Activated CD4-positive, alpha-beta T cell treated with anti-CD3 and anti-CD28 coated beads, Interleukin-2, Interleukin-4, amounts not matched to agents 100 ng/mL and 50 ng/mL, durations not matched to agents 16 hours and 8 hours (primary cell): ENCODE results near the gene RTRAF.

ENCODE experiments used
- DNase-seq: peaks from one replicate; pipeline ENCODE4 v3.0.0-alpha.2; 2020; ENCODE audit warnings: low spot score

The RTRAF gene

DNA sequence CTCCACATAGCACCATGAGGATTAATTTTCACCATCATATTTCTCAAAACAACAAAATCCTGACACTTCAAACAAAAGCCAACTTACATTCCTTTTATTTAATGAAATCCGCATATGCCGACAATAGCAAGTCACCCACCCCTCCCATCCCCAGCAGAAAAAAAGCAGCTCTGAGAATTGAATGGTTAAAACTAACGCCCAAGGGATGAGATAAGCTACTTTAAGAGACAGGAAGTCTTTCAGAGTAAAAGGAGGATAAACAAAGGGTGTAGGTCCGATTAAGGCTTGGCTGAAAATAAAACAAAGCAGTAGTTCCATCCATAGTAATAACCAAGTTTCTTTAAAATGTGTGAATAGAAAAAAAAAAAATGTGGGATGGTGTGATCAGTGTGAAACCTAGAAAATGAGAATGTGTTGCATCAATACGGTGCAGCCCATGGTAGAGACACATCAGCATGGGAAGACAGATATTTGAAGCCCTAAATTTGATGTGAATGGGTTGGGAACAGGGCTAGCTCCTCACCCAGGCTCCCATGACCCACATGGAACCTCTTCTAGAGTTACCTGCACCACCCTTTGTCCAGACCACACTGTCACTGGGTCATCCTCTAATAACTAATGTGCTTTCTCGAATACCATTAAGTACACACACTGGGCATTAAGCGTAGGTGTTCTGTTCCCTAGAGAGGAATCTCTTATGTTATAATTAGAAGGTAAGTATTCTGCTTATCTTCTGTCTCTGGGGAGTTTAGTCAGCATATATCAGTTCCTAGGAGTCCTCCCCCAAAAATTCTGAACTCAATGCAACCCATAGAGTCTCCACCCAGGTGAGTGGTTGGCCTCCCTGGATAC lies 31.7 kb downstream of the RTRAF start:
- peak; percentile 9 for DNase-seq

DNA sequence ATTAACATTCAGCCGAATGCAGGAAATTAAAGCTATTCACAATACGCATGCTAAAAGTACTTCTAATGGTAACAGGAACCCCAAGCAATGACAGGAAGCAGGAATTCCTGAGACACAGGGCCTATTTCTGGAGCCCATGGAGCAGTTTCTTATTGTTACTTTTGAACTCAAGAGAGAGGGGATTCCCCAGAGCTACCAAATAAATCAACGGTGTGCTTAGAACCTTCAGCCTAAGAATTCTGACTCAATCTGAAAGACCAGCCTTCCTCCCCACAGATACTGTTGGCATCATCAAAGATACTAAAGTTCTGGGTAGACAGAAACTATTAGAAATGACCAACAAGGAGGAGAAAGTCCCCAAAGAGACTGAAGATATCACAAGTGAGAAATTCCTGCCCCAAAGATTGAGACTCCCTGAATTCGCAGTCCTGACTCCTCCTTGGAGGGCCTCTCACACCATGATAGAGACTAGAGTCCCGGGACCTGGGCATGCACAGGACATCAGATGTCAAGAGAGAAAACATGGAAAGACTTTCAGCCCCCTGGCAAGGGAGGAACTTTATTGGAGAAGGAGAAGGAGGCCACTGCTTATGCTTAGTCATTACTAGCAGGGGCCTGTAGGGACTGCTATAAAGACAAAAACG lies 32.7 kb downstream of the RTRAF start:
- DNase-seq: peak; percentile 82

GRCh38 chr14:52023518-52023917 lies 34.2 kb downstream of the RTRAF start:
- DNase-seq: no peak

DNA sequence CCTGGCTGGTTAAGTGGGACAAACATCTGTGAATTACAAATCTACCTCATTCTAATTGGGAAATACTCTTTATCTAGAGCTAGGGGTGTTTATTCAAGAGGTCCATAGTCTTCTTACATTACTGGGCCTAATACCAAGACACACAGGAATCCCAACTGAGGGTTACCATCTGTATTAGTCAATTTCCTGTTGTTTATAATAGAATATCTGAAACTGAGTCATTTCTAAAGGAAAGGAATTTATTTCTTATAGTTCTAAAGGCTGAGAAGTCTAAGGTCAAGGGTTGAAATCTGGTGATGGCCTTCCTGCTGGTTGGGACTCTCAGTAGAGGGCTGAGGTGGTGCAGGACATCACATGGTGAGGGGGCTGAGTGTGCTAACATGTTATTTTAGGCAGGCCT lies 36.0 kb downstream of the RTRAF start:
- no peak for DNase-seq

DNA sequence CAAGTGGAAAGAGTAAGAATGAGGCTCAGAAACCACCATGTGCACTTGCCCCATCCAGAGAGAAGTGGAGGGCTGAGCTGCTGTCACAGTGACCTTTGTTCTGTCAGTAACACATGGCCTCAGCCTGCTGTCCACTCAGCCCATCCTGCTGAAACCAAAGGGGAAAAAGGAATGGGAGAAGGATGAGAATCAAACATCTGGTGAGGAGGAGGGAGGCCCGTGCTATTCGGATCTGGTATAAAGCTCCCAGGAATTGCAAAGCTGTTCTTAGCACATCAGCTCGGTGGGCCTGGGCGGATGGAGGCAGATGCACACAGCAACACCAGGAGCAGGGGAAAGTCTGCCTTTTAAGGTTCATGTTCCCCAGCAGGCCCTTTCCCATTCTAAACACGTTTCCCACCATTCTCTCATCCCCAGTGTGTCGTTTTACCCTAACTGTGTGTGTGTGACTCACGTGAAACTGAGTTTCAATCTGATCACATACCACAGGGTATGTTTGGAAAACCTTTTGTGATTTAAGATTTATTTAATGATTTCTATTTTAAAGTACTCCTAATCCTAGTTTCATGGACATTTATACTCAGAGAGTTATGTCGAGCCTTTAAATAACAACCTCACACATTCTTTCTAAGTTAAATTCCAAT lies 36.8 kb downstream of the RTRAF start:
- no peak for DNase-seq

DNA sequence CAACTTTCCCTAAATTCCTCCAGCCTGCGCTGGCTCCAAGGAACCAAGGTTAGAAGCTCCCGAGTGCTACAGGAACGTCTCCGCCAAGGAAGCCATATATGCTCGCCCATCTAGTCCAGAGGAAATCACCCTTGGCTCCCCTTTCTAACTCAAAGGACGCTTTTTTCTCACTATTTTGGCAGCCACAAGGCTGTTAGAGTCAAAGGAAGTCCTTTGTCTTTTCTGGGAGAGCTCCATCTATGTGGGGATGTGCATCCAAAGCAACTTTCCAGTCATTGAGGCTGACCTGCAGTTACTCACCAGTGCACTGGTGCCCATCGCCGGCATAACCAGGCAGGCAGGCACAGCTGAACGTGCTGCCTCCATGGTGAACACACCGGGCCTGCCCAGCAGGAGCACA lies 37.6 kb downstream of the RTRAF start:
- no peak for DNase-seq

DNA sequence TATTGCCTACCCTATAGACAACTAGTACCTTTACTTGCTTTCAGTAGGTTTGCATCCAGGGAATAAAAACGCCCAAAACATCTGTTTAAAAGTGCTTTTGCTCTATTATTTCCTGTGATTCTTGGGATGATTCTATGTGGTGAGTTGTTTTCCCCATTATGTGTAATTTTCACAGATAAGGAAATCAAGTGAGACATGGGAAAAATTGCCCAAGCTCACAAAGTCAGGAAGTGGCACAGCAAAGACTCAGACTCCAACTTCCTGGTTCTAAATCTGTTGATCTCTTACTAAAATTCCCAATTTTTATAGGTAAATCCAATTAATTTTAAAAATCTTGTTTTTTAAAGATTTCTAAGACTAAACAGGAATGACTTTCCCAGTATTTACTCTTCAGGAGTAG lies 40.5 kb downstream of the RTRAF start:
- no peak for DNase-seq

DNA sequence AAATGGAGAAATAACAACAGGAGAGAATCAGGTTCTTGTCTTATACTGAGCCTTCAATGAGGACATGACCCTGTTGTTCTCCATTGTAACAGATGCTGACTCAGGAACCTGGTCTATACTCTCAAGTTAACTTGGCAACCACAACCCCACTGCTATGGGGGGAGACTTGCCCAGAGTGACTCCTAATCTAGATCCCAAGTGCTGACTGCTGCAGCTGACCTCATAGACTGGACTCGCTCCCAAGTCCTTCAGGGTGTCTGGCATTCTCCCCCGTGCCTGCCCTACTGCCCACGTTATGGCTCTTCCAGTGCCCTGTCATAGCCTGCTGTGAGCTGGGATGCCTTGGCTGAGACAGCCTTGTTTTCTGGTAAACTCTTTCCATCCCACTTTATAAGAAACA lies 42.4 kb downstream of the RTRAF start:
- DNase-seq: no peak

- no peak for DNase-seq
These were observed 43.0 kb downstream of the RTRAF start for GRCh38 chr14:52032204-52032801.

- DNase-seq: no peak
These were observed 43.8 kb downstream of the RTRAF start for GRCh38 chr14:52033101-52033642.

DNA sequence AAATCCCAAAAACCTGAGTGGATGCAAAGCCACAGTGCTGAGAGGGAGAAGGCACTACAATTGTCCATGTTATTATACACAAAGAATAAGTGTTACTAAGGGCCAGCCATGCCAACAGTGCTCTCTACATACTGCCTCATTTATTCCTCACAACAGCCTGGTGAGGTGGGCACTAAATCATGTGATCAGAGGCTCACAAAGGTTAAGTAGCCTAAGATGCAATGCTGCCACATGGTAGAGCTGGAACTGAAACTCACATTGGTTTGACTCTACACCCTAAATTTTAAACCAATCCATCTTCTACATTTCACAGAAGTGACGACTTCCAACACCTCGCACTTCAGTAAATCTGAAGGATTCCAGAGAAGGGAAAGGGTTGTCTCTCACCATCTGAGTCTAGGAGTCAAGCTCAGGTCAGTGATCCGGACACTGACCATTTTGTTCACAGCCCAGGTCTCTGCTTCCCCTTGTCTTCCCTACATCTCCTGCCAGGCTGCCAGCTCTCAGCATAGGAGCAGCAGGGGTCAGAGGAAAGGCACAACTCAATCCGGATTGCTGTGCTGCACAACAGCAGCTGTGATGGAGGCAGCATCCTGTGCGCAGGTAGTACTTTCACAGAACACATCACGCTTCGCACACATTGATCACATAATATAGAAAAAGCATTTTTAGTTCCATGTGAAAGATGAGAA lies 49.9 kb downstream of the RTRAF start:
- no peak for DNase-seq

DNA sequence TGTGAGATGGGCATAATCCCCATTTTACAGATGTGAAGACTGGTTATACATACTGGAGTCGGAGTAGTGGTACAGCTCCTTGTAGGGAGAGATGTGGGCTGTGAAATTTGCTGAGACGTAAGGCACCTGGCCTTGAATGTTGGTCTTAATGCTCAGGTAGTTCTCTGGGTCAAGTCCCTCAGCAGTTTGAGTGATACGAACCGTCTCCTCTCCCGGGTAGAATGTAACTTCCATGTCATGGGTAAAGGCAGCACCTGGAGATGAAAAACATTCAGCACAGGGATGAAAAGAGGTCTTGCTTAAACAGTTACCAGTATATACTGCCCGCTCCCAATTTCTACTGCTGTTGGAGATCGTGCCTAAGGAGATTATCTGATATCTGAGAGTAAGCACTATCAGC lies 51.3 kb downstream of the RTRAF start:
- DNase-seq: no peak

DNA sequence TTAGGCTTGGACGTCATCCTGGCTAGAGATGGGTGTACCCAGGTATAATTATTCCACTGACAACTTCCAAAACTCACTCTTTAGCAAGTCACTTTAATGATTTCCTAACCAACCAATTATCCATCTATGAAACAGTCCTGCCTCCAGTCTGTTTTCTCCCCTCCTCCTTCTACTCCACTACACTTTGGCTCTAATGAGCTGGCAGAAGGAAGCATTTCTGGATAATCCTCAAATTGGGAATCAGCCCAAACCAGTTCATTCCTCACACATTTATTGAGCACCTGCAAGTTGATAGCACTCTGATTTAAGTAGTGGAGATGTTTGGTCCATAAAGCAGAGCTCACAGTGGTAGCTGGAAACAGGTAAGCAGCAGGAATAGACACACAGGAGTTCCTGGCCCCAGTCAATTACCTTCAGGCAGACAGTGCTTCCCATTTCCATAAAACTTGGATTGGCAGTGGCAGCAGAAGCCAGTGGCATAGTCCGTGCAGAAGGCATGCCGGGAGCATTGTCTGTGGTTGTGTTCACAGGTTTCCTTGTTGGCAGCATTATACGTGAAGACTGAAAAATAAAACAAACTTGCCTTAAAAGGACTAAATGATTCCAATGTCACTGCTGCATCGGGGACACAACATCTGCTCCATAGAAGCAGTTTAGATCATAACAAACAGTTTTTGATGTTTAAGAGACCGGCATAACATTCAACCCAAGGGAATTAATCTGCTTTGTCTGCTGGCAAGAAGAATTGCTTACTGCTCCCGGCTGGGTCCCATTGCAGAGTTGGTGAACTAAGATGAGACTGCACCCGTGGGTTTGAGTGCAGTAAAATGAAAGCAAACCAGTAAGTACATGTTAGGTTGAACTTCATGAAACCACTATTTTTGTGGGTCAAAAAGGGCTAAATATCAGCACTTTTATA lies 53.3 kb downstream of the RTRAF start:
- DNase-seq: no peak

DNA sequence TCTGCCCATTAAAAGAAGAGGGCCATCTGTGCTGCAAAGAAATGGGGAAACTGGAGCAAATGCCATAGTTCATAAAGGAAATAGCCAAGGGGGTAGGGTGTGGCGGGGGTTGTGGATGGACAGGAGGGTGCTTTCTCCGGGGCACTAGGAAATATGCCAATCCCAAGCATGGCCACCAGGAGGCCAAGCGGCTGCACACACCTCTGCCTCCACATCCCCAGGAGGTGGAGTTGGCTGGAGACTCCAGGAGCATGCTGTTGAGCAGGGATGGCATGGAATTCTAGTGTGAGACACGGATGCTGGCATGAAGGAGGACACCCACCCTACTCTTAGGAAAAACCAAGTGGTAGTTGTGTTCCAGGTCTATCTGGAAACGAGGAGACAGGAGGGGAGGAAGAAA lies 54.3 kb downstream of the RTRAF start:
- no peak for DNase-seq

GRCh38 chr14:52044791-52045522 lies 55.6 kb downstream of the RTRAF start:
- DNase-seq: no peak

- DNase-seq: no peak
These were observed 57.1 kb downstream of the RTRAF start for GRCh38 chr14:52046376-52046917.

DNA sequence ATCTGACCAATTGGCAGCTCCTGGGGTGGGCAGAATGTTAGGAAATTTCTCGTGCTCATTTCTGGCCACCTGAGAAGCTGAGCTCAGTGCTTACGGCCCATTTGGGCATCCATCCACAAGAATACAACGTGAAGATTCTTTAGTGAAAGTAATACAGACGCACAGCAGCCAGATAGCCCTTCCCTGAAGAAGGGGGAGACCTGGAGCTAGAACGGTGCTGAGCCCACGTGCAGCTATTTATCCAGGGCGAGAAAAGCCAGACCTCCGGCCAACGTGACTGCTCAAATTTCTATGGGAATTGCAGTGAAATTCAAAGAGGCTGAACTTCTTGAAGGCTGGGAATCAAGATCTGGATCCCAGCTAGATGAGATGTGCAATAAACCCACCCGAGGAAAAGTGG lies 58.8 kb downstream of the RTRAF start:
- DNase-seq: no peak

DNA sequence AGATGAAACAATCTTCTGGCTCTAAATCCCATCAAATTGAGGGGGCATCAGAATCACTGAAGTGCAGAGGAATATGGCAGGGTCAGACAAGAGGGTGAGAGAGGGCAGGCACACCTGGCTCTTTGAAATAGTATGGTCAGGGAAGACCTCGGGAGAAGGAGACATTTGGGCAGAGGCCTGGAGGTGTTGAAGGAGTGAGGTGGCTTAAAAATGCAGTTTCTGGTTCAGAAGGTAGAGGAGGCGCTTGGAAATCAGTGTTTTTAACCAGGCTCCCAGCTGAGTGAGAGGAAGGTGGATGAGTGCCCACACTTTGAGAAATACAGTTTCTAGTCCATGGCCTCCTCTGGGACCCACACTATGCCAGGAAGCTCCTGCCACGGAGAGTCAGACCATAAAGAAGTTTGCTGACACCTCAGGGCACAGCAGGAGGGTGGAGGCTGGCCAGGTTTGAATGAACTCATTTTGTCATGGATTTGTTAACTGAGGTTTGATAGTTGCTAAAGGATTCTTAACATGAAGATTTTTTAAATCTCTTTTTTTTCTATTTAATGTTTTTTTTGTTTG lies 59.4 kb downstream of the RTRAF start:
- no peak for DNase-seq

- DNase-seq: no peak
These were observed 59.9 kb downstream of the RTRAF start for GRCh38 chr14:52049271-52049670.
